Measurements from ENCODE around the gene SPRR3. TPM values are rescaled to one million over a fixed set of nuclear protein-coding genes. Genes with fewer than 3 reads are reported as not detected.

The SPRR3 gene
- total RNA-seq, 4 donors from 2014 or later = not detected

DNA sequence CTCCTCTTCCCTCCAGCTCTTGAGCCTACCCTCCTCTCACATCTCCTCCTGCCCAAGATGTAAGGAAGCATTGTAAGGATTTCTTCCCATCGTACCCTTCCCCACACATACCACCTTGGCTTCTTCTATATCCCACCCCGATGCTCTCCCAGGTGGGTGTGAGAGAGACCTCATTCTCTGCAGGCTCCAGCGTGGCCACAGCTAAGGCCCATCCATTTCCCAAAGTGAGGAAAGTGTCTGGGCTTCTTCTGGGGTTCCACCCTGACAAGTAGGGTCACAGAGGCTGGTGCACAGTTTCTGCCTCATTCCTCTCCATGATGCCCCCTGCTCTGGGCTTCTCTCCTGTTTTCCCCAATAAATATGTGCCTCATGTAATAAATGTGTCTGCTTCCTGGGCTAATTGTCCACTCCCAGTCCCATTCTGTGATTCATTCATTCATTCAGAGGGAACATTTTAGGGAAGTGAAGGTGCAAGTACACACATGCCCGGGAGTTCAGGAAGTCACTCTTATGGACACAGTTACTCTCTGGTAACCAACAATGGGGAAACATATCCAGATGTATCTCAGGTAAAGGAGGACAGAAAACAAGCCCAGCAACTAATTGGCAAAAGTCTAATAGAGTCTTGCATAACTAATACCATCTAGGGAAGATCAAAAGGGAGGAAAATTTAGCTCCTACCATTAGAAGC lies 29.2 kb upstream of the SPRR3 start:
- Histone ChIP-seq H3K27me3 (no peaks in the 10 kb centered on the region), H3K36me3 (no peaks in the 10 kb centered on the region), H3K4me1 (no peaks in the 10 kb centered on the region), H3K27ac (no peak overlapping the region), H3K9me3 (no peaks in the 10 kb centered on the region), H3K4me3 (no peak overlapping the region)
- no peak for TF ChIP-seq POLR2A (IDR thresholded peaks at IDR 0.05)
- TF ChIP-seq, protein P1, sequence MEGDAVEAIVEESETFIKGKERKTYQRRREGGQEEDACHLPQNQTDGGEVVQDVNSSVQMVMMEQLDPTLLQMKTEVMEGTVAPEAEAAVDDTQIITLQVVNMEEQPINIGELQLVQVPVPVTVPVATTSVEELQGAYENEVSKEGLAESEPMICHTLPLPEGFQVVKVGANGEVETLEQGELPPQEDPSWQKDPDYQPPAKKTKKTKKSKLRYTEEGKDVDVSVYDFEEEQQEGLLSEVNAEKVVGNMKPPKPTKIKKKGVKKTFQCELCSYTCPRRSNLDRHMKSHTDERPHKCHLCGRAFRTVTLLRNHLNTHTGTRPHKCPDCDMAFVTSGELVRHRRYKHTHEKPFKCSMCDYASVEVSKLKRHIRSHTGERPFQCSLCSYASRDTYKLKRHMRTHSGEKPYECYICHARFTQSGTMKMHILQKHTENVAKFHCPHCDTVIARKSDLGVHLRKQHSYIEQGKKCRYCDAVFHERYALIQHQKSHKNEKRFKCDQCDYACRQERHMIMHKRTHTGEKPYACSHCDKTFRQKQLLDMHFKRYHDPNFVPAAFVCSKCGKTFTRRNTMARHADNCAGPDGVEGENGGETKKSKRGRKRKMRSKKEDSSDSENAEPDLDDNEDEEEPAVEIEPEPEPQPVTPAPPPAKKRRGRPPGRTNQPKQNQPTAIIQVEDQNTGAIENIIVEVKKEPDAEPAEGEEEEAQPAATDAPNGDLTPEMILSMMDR (IDR thresholded peaks at IDR 0.05) = no peak
- no peak for TF ChIP-seq EP300 (IDR thresholded peaks at IDR 0.05)
- 75 to 79% methylated on average over 4 of the region's 4 CpGs for WGBS, 2 donors
- no peak for DNase-seq (ENCODE audit: low spot score in 2 of 2)

DNA sequence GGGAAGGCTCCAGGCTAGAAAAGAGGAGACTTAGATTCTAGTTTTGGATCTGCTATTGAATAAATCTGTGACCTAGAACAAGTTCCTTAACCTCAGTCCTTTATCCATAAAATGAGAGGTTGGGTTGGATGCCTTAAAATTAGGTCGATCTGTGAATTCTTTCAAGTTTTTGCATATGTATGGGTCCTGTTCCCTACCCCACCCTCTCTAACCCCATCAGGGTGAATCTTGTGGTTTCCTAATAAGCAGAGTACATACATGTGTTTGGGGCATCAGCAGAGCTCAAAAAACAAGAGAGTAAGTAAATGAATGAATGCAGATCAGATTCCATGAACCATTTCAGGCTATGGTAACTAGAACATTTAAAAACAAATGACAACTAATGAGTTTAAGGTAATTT lies 24.9 kb upstream of the SPRR3 start:
- H3K36me3 ChIP-seq = no peaks in the 10 kb centered on the region
- no peaks in the 10 kb centered on the region for H3K4me1 ChIP-seq
- H3K9me3 ChIP-seq = no peaks in the 10 kb centered on the region
- no peaks in the 10 kb centered on the region for H3K27me3 ChIP-seq
- H3K27ac ChIP-seq = no peak overlapping the region
- TF ChIP-seq, protein P1 (IDR thresholded peaks at IDR 0.05) = no peak
- TF ChIP-seq POLR2A (IDR thresholded peaks at IDR 0.05) (no peak), EP300 (IDR thresholded peaks at IDR 0.05) (no peak)
- no peak for DNase-seq (ENCODE audit: low spot score in 2 of 2)
- H3K4me3 ChIP-seq = no peak overlapping the region
- 66 to 72% methylated on average over 1 of the region's 1 CpG for WGBS, 2 donors

DNA sequence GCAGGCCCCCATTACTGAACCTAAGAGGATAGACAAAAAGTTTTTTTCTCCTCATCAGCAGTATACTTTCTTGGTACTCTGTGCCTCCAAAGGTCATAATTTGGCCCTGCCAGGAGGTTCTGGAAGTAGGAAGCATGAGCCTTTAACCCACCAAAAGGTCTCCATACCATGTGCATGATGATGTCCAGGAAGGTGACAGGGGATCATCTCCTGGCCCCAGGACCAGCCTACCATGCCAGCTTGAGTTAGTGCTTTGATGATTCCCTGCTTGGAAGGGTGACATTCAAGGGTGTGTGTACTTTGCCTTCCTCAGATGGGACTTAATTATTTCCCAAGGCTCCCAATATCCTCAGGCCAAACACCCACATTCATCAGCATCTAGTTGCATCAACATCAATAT lies 23.9 kb upstream of the SPRR3 start:
- Histone ChIP-seq H3K36me3 (no peaks in the 10 kb centered on the region), H3K27me3 (no peaks in the 10 kb centered on the region), H3K27ac (no peak overlapping the region), H3K4me1 (no peaks in the 10 kb centered on the region), H3K9me3 (no peaks in the 10 kb centered on the region), H3K4me3 (no peak overlapping the region)
- TF ChIP-seq EP300 (IDR thresholded peaks at IDR 0.05) (no peak), POLR2A (IDR thresholded peaks at IDR 0.05) (no peak)
- DNase-seq (ENCODE audit: low spot score in 2 of 2) = no peak

DNA sequence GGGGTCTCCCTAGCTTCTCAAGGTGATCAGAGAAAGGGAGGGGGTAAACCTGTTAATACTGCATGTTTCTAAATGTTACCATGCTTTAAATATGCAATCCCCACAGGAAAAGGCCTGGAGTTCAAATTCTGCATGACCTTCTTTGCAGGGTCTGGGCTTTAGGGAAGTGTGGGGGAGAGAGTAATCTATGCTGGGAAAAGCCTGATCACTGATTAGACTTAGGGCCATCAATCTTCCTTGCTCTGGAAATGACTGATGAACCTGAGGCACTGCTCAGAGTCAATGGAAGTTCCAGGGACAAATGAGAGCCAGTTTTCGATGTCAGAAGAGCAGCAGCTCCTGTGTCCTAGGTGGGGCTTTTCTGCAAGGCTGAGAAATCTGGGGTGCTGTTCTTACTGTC lies 20.9 kb upstream of the SPRR3 start:
- TF ChIP-seq POLR2A (IDR thresholded peaks at IDR 0.05) (no peak), EP300 (IDR thresholded peaks at IDR 0.05) (no peak)
- TF ChIP-seq, protein P1 (IDR thresholded peaks at IDR 0.05) = no peak
- H3K4me3 ChIP-seq = no peak overlapping the region
- no peak overlapping the region for H3K27ac ChIP-seq
- 57 to 60% methylated on average over 1 of the region's 1 CpG for WGBS, 2 donors
- DNase-seq (ENCODE audit: low spot score in 2 of 2) = no peak
- no peaks in the 10 kb centered on the region for H3K9me3 ChIP-seq
- no peaks in the 10 kb centered on the region for H3K4me1 ChIP-seq
- H3K36me3 ChIP-seq = no peaks in the 10 kb centered on the region
- H3K27me3 ChIP-seq = no peaks in the 10 kb centered on the region

DNA sequence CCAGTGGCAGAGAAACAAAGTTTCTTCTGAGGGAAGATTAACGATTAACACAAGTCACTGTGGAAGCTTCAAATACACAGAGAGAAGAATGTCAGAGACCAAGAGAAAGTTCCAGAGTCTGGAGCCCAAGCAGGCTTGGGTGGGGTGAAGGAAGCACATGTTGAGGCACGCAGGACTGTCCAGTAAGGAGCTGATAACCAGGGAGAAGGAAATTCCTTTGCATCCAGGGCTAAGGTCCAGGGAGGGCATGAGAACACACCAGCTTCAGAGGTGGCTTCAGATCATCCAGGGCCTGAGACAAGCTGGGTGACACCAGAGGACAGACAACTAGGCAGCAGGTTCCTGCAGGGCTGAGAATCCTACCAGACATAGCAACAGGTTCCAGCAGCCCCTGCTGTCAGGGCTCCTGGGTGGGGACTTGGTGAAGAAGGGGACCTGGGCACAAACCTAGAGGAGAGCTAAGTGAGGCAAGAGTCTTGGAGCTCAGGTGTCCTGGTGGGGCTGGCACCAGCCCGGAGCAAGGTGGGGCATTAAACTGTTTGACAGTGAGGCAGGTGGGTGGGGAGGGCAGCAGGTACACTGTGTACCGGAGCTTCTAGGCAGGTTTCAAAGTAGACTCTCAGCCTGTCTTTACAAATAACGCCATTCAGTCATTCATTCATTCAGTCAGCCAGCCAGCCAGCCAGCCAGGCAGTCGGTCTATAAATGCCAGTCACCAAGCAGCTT lies 20.2 kb upstream of the SPRR3 start:
- TF ChIP-seq EP300 (IDR thresholded peaks at IDR 0.05) = no peak
- TF ChIP-seq, protein P1 (IDR thresholded peaks at IDR 0.05) = no peak
- no peak for TF ChIP-seq POLR2A (IDR thresholded peaks at IDR 0.05)
- Histone ChIP-seq H3K9me3 (no peaks in the 10 kb centered on the region), H3K27me3 (no peaks in the 10 kb centered on the region), H3K36me3 (no peaks in the 10 kb centered on the region), H3K4me3 (no peak overlapping the region), H3K4me1 (no peaks in the 10 kb centered on the region), H3K27ac (no peak overlapping the region)
- no peak for DNase-seq (ENCODE audit: low spot score in 2 of 2)
- WGBS, 2 donors = 85 to 86% methylated on average over 6 of the region's 6 CpGs

All from tibial nerve (tissue), 4 donors.